ENCODE measurements around the gene TENM3. TPM values are rescaled to one million over a fixed set of nuclear protein-coding genes. Genes with fewer than 3 reads are reported as not detected.
"Not testable (repeated sequence)": the region's sequence is repeated elsewhere in the genome, so short reads cannot be mapped to it uniquely, and the experiment has no call there.

The TENM3 gene
- total RNA-seq (not detected), polyA plus RNA-seq (not detected), total RNA-seq (0 to 0.60 (median 0) reads per million in 6 experiments)

GRCh38 chr4:182243204-182243603, at the start of gene TENM3:
TENM3 (plus strand) TSS chr4:182243402; CDS start chr4:182324021, 80,619 bp downstream.
- H3K4me1 Mint-ChIP-seq, H3K4me3 Mint-ChIP-seq, H3K36me3 Mint-ChIP-seq, POLR2A ChIA-PET, DNase-seq, ATAC-seq: not testable (repeated sequence)
- Mint-ChIP-seq H3K27me3 (peaks cover 0 to 26% (median 4%) of the 10 kb centered on the region in 5 donors), H3K27ac (peak within 1 kb of the TSS in 1 of 10 donors; percentile 42), H3K9me3 (peaks cover 0 to 31% (median 4%) of the 10 kb centered on the region in 9 donors)

DNA sequence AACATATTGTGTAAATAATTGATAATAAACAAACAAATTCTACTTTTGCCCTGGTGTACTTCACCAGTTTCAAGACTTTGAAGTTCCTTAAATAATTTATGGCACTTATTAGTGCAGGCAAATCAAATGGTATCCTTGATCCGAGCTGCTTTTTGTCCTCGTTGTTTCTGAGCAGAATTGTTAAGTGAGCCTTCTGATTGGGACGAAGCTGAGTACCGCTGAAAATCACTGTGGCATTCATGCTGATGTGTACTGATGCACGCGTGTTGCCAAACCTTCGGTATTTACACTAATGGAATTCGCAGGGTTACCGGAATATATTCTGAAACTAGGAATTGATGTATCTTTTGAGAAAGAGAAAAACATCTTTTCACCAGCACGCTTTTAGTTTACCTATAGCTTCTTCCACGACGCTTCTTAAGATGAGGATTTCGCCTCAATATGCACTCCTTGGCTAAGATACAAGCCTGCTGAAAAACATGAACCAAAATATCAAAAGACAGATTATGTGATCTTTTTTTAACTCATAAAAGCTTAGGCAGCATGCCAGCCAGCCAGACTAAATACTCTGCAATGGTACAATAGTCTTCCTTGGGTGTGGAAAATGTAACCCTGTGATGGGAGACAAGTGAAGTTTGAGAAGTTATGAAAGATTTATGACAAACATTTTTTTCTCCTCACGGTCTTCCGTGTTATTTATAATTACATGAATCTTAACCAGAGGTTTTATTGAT, 48.9 kb upstream of the TENM3 start:
- H3K9me3 Mint-ChIP-seq = peaks cover 0 to 21% (median 0%) of the 10 kb centered on the region in 9 donors

DNA sequence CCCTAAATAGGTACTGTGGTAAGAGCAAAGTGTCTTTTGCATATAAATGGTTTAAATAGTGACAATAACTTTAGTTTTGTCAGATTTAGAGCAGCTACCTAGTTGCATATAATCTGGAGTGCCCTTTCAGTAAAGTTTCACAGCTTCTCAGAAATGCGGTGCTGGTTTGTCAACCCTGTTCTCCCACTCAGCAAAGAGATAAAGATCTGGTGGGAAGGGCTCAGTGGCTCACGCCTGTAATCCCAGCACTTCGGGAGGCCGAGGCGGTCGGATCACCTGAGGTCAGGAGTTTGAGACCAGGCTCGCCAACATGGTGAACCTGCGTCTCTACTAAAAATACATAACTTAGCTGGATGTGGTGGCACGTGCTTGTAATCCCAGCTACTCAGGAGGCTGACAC, 45.6 kb upstream of the TENM3 start:
- Mint-ChIP-seq H3K27me3 (peaks cover 0 to 4% (median 2%) of the 10 kb centered on the region in 5 donors), H3K9me3 (peaks cover 0 to 10% (median 0%) of the 10 kb centered on the region in 9 donors), H3K4me1 (no peaks in the 10 kb centered on the region), H3K4me3 (no peak overlapping the region), H3K36me3 (no peaks in the 10 kb centered on the region), H3K27ac (no peak overlapping the region)
- DNase-seq (no peak), ATAC-seq (no peak)
- POLR2A ChIA-PET = no interaction called here

More for the DNA sequence above, 48.9 kb upstream of the TENM3 start:
- no peak overlapping the region for H3K4me3 Mint-ChIP-seq
- H3K36me3 Mint-ChIP-seq = no peaks in the 10 kb centered on the region
- no peaks in the 10 kb centered on the region for H3K4me1 Mint-ChIP-seq
- DNase-seq (no peak), ATAC-seq (no peak)
- POLR2A ChIA-PET = no interaction called here
- no peak overlapping the region for H3K27ac Mint-ChIP-seq
- H3K27me3 Mint-ChIP-seq = peaks cover 0 to 4% (median 0%) of the 10 kb centered on the region in 5 donors

DNA sequence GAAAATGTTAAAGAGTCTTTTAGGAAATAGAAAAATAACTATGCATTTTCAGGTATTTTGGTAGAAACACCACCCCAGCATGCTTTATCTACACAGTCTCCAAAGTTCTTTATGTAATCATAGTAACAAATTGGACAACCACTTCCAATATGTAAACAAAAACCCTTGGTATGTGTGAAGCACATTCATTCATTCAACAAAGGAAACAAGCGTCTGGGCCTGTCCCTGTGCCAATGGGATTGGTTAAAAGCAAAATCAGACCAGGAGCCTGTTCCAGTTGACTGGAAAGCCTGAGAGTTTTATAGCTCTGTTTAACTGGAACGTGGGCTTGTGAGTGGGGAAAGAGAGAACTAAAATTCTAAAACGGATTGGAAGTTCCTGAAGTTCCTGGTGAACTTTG, 41.3 kb upstream of the TENM3 start:
- ATAC-seq (no peak), DNase-seq (no peak)
- H3K9me3 Mint-ChIP-seq = peaks cover 0 to 5% (median 0%) of the 10 kb centered on the region in 9 donors
- H3K27ac Mint-ChIP-seq = no peak overlapping the region
- H3K27me3 Mint-ChIP-seq = peaks cover 0 to 11% (median 3%) of the 10 kb centered on the region in 5 donors
- no peaks in the 10 kb centered on the region for H3K36me3 Mint-ChIP-seq
- POLR2A ChIA-PET = no interaction called here
- no peaks in the 10 kb centered on the region for H3K4me1 Mint-ChIP-seq
- H3K4me3 Mint-ChIP-seq = no peak overlapping the region

DNA sequence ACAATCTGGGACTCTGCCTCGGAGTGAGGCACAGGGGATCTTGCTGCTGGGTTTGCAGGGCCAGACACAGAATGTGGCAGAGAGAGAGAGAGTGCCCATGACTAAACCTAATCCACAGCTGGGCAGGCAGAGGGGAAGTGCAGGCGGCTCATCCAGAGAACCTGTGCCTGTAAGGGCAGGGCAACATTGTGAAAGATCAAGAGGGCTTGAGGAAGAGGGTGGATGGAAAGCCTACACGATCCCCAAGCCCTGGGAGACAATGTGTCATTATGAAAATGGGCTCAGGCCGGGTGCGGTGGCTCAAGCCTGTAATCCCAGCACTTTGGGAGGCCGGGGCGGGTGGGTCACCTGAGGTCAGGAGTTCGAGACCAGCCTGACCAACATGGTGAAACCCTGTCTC, 40.6 kb upstream of the TENM3 start:
- peak overlapping the region in 1 of 10 donors; percentile 65 for H3K27ac Mint-ChIP-seq
- H3K27me3 Mint-ChIP-seq = peaks cover 0 to 11% (median 3%) of the 10 kb centered on the region in 5 donors

DNA sequence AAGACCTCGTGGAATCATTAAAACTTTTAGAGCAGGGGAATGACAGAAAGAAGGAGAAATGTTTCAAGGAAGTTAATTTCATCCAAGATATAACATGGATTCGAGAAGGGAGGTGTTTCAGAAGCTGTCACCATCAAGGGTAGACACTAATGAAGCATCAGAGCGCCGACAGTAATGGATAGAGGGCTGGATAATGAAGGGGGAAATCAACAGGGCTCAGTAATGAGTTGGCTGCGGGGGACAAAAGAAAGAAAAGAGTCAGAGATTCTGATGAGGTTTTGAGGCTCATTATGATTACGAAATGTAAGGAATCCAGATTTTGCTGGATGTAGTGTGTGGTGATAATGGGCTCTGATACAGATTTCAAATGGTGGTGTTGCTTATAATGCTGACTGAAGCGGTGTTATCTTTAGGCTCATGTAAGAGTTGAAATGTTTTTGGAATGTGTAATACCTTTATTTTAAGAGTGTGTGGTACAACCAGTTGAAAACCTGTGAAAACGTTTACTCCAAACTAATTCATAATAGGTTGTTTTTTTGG, 39.3 kb upstream of the TENM3 start:
- no peak overlapping the region for H3K27ac Mint-ChIP-seq

More for the DNA sequence above, 40.6 kb upstream of the TENM3 start:
- no peaks in the 10 kb centered on the region for H3K4me1 Mint-ChIP-seq
- DNase-seq (no peak), ATAC-seq (no peak)
- H3K36me3 Mint-ChIP-seq = no peaks in the 10 kb centered on the region
- peaks cover 0 to 3% (median 0%) of the 10 kb centered on the region in 9 donors for H3K9me3 Mint-ChIP-seq
- POLR2A ChIA-PET = no interaction called here
- H3K4me3 Mint-ChIP-seq = no peak overlapping the region

GRCh38 chr4:182205306-182205705, 37.9 kb upstream of the TENM3 start:
- no peak overlapping the region for H3K4me3 Mint-ChIP-seq
- H3K36me3 Mint-ChIP-seq = no peaks in the 10 kb centered on the region
- H3K9me3 Mint-ChIP-seq = peaks cover 0 to 3% (median 0%) of the 10 kb centered on the region in 9 donors
- peaks cover 0 to 14% (median 3%) of the 10 kb centered on the region in 5 donors for H3K27me3 Mint-ChIP-seq
- no peaks in the 10 kb centered on the region for H3K4me1 Mint-ChIP-seq
- H3K27ac Mint-ChIP-seq = peak overlapping the region in 1 of 10 donors; percentile 36
- POLR2A ChIA-PET = no interaction called here
- DNase-seq (no peak), ATAC-seq (no peak)

More for the DNA sequence above, 39.3 kb upstream of the TENM3 start:
- Mint-ChIP-seq H3K4me1 (no peaks in the 10 kb centered on the region), H3K36me3 (no peaks in the 10 kb centered on the region), H3K4me3 (no peak overlapping the region), H3K9me3 (peaks cover 0 to 3% (median 0%) of the 10 kb centered on the region in 9 donors), H3K27me3 (peaks cover 0 to 11% (median 3%) of the 10 kb centered on the region in 5 donors)
- no peak for DNase-seq
- ATAC-seq = no peak
- POLR2A ChIA-PET = no interaction called here

DNA sequence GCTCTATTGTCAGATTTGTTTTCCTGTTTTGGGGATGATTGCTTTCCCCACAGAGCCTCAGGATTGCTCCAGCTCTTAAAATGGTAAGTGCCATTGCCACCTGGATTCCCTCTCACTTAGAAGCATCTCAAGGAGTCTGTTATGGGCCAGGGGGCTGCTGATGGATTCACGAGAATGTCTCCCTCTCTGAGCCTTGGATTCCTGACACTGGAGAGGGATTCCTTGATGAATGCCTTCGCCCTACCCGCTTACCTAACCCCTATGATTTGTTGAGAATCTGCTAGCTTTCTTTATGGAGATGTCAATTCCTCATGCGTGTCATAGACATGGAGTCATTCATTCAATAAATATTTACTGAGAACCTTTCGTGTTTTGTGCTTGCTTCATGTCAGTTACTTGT, 36.9 kb upstream of the TENM3 start:
- Mint-ChIP-seq H3K9me3 (peaks cover 0 to 3% (median 0%) of the 10 kb centered on the region in 9 donors), H3K4me1 (no peaks in the 10 kb centered on the region), H3K4me3 (no peak overlapping the region), H3K27ac (no peak overlapping the region), H3K27me3 (peaks cover 0 to 17% (median 2%) of the 10 kb centered on the region in 5 donors), H3K36me3 (no peaks in the 10 kb centered on the region)
- DNase-seq = no peak
- POLR2A ChIA-PET = no interaction called here
- no peak for ATAC-seq

DNA sequence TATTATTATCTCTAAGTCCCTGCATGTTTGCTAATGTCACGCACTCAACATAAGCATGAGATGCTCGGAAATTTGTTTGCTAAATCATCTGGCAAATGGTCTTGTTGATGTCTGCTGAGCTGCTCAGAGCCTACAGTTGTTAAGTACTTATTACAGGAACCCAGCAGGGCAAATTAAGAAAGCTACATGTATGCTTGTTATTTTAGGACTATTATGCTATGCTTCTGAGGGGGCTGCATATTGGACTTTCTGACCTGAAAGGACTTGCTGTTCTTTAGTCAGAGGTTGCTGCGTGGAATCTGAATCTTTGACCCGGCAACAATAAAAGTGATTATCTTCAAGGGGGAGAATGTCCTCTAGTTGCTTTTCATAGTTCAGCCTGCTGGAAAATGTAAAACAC, 36.3 kb upstream of the TENM3 start:
- ATAC-seq (no peak), DNase-seq (no peak)
- no peaks in the 10 kb centered on the region for H3K4me1 Mint-ChIP-seq
- H3K27me3 Mint-ChIP-seq = peaks cover 0 to 15% (median 0%) of the 10 kb centered on the region in 5 donors
- POLR2A ChIA-PET = no interaction called here
- H3K27ac Mint-ChIP-seq = no peak overlapping the region
- no peaks in the 10 kb centered on the region for H3K36me3 Mint-ChIP-seq
- peaks cover 0 to 3% (median 0%) of the 10 kb centered on the region in 9 donors for H3K9me3 Mint-ChIP-seq
- H3K4me3 Mint-ChIP-seq = no peak overlapping the region

GRCh38 chr4:182207830-182208396, 35.3 kb upstream of the TENM3 start:
- Mint-ChIP-seq H3K4me3 (no peak overlapping the region), H3K9me3 (peaks cover 0 to 3% (median 0%) of the 10 kb centered on the region in 9 donors)
- POLR2A ChIA-PET = no interaction called here

GRCh38 chr4:182208526-182209050, 34.6 kb upstream of the TENM3 start:
- Mint-ChIP-seq H3K27ac (no peak overlapping the region), H3K4me3 (no peak overlapping the region), H3K36me3 (no peaks in the 10 kb centered on the region), H3K4me1 (no peaks in the 10 kb centered on the region), H3K9me3 (peaks cover 0 to 3% (median 0%) of the 10 kb centered on the region in 9 donors), H3K27me3 (peaks cover 0 to 14% (median 0%) of the 10 kb centered on the region in 5 donors)
- DNase-seq (no peak), ATAC-seq (no peak)
- POLR2A ChIA-PET = no interaction called here

More at GRCh38 chr4:182207830-182208396, 35.3 kb upstream of the TENM3 start:
- Mint-ChIP-seq H3K27me3 (peaks cover 0 to 15% (median 0%) of the 10 kb centered on the region in 5 donors), H3K27ac (no peak overlapping the region), H3K36me3 (no peaks in the 10 kb centered on the region), H3K4me1 (no peaks in the 10 kb centered on the region)
- no peak for ATAC-seq
- DNase-seq = no peak

DNA sequence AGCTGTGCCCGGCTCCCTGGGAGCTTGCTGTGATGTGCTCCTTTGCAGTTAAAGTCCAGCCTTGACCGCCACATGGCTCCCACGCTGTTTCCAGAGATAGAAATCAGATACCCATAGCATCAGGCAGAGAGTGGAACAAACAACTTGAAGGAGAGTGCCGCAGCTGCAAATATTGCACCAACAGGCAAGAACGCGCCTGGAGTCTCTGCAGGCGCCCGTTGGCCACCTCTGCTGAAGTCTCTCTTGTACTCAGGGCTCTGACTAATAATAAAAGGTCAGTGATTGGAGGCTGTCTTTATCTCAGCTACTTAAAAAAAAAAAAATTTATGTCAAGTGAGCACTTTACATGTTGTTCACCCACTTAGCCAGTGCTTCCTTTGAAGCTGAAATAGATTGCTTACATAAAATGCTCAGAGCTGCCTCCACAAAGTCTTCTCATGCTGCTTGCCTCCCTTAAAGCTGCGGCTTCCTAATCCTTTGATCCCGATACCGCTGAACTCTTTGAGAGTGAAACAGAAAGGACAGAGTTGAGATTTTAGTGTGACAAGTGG, 30.9 kb upstream of the TENM3 start:
- ATAC-seq = no peak
- no peaks in the 10 kb centered on the region for H3K4me1 Mint-ChIP-seq
- H3K27ac Mint-ChIP-seq = no peak overlapping the region
- no peaks in the 10 kb centered on the region for H3K36me3 Mint-ChIP-seq
- peaks cover 0 to 8% (median 0%) of the 10 kb centered on the region in 5 donors for H3K27me3 Mint-ChIP-seq
- peaks cover 0 to 2% (median 0%) of the 10 kb centered on the region in 9 donors for H3K9me3 Mint-ChIP-seq
- no peak for DNase-seq
- no peak overlapping the region for H3K4me3 Mint-ChIP-seq
- POLR2A ChIA-PET = no interaction called here

DNA sequence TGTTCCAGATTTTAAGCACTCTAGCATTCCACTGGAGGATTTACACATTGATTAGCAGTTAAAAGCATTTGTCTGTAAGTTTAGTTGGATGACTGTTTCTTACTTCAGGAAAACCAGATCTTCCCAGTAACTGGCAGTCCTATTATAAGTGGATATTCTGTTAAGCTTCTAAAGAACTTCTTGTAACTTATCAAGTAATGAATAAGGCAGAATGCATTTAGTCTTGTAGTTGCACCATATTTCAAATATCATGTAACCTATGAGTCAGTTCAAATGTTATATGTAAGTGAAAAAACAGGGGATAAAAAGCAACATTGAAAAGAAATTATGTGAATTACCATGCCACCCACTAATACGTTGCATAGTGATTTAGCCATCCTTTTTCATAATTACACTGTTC, 30.2 kb upstream of the TENM3 start:
- Mint-ChIP-seq H3K27ac (no peak overlapping the region), H3K27me3 (peaks cover 0 to 8% (median 0%) of the 10 kb centered on the region in 5 donors), H3K36me3 (no peaks in the 10 kb centered on the region), H3K9me3 (peaks cover 0 to 2% (median 0%) of the 10 kb centered on the region in 9 donors), H3K4me3 (no peak overlapping the region), H3K4me1 (no peaks in the 10 kb centered on the region)
- DNase-seq = no peak
- POLR2A ChIA-PET = no interaction called here
- ATAC-seq = no peak

Measured in naive thymus-derived CD8-positive, alpha-beta T cell (primary cell).